ENCODE results near the gene WNT2B.

WNT2B gene

DNA sequence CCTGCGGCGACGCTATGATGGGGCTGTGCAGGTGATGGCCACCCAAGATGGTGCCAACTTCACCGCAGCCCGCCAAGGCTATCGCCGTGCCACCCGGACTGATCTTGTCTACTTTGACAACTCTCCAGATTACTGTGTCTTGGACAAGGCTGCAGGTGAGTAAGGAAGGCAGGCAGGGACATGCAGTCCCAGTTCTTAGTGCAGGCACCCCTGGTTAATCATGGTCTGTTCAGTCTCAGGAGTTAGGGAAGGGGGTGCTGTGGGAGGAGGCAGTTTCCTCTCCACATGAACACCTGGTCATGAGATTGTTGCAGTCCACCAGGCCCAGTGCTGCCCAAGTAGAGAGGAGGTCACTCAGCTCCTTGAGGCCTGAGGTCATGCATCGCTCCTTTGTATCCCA is 8.5 kb downstream of the WNT2B start:
- Histone ChIP-seq H3K9me3 (ENCODE audit: insufficient read depth, low read depth, low read length) (no peaks in the 10 kb centered on the region), H3K79me1 (ENCODE audit: low read length) (peaks cover 2% of the 10 kb centered on the region), H3K23ac (ENCODE audit: low read length) (no peak overlapping the region), H3K79me2 (ENCODE audit: control insufficient read depth, insufficient read depth, low read length, poor library complexity) (peaks cover 2% of the 10 kb centered on the region), H4K12ac (ENCODE audit: low read depth, low read length) (no peak overlapping the region), H3K4ac (ENCODE audit: low read depth, low read length) (no peak overlapping the region), H3K4me1 (ENCODE audit: control insufficient read depth in 1 of 2, insufficient read depth in 2 of 2, low read length in 2 of 2) (peaks cover 18 to 19% of the 10 kb centered on the region in 2 experiments), H3K36me3 (ENCODE audit: control insufficient read depth in 1 of 2, insufficient read depth in 2 of 2, low read length in 2 of 2) (no peaks in the 10 kb centered on the region), H3K9ac (ENCODE audit: low read length) (no peak overlapping the region), H2AFZ (ENCODE audit: insufficient read depth, low read length, poor library complexity) (no peak overlapping the region), H4K8ac (ENCODE audit: low read depth, low read length) (no peak overlapping the region), H2BK12ac (ENCODE audit: low read length) (no peak overlapping the region), H3K4me2 (ENCODE audit: low read length) (no peak overlapping the region), H3K14ac (ENCODE audit: low read length) (no peak overlapping the region), H3K27me3 (ENCODE audit: insufficient read depth, low read length) (no peaks in the 10 kb centered on the region), H3K27ac (ENCODE audit: low read depth, low read length) (no peak overlapping the region), H2BK5ac (ENCODE audit: low read depth, low read length, poor library complexity) (no peak overlapping the region), H4K91ac (ENCODE audit: low read depth, low read length) (no peak overlapping the region), H2BK120ac (ENCODE audit: insufficient read depth, low read length, poor library complexity) (no peak overlapping the region), H3K4me3 (ENCODE audit: low read depth, low read length) (no peak overlapping the region), H2AK5ac (ENCODE audit: low read length) (no peak overlapping the region), H3K18ac (ENCODE audit: low read length) (no peak overlapping the region)
- no CpG with 5 or more reads among the region's 9 CpGs for WGBS (ENCODE audit: extremely low coverage, insufficient coverage, insufficient read length)
- DNase-seq = no peak

DNA sequence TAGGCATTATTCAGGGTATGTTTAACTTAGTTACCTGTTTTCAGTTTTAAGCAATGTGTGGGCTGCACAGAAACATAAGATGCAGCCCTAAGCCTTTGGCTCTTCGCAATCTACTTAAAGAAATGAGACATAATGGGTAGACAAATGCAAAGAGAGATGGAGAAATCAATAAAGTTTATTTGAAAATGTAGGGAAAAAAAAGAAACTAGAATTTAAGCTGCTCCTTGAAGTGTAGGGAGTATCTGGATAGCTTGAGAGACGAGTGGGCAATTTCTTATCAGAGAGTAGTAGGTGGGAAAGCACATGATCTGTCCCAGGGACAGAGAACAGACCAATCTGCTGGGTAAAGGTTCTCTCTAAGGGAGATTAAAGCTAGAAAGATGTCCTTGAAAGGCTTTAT is 8.9 kb downstream of the WNT2B start:
- Histone ChIP-seq H3K14ac (ENCODE audit: low read length) (no peak overlapping the region), H3K27me3 (ENCODE audit: insufficient read depth, low read length) (no peaks in the 10 kb centered on the region), H4K8ac (ENCODE audit: low read depth, low read length) (no peak overlapping the region), H3K4me3 (ENCODE audit: low read depth, low read length) (no peak overlapping the region), H3K4me1 (ENCODE audit: control insufficient read depth in 1 of 2, insufficient read depth in 2 of 2, low read length in 2 of 2) (peaks cover 20 to 22% of the 10 kb centered on the region in 2 experiments), H3K36me3 (ENCODE audit: control insufficient read depth in 1 of 2, insufficient read depth in 2 of 2, low read length in 2 of 2) (no peaks in the 10 kb centered on the region), H2AK5ac (ENCODE audit: low read length) (no peak overlapping the region), H3K4me2 (ENCODE audit: low read length) (no peak overlapping the region), H3K79me1 (ENCODE audit: low read length) (peaks cover 3% of the 10 kb centered on the region), H3K23ac (ENCODE audit: low read length) (no peak overlapping the region), H3K4ac (ENCODE audit: low read depth, low read length) (no peak overlapping the region), H3K9ac (ENCODE audit: low read length) (no peak overlapping the region), H3K79me2 (ENCODE audit: control insufficient read depth, insufficient read depth, low read length, poor library complexity) (peaks cover 2% of the 10 kb centered on the region), H4K91ac (ENCODE audit: low read depth, low read length) (no peak overlapping the region), H2BK12ac (ENCODE audit: low read length) (no peak overlapping the region), H4K12ac (ENCODE audit: low read depth, low read length) (no peak overlapping the region), H2BK5ac (ENCODE audit: low read depth, low read length, poor library complexity) (no peak overlapping the region), H3K9me3 (ENCODE audit: insufficient read depth, low read depth, low read length) (no peaks in the 10 kb centered on the region), H2AFZ (ENCODE audit: insufficient read depth, low read length, poor library complexity) (no peak overlapping the region), H3K27ac (ENCODE audit: low read depth, low read length) (no peak overlapping the region), H2BK120ac (ENCODE audit: insufficient read depth, low read length, poor library complexity) (no peak overlapping the region), H3K18ac (ENCODE audit: low read length) (no peak overlapping the region)
- no CpG with 5 or more reads among the region's 2 CpGs for WGBS (ENCODE audit: extremely low coverage, insufficient coverage, insufficient read length)
- DNase-seq = no peak

DNA sequence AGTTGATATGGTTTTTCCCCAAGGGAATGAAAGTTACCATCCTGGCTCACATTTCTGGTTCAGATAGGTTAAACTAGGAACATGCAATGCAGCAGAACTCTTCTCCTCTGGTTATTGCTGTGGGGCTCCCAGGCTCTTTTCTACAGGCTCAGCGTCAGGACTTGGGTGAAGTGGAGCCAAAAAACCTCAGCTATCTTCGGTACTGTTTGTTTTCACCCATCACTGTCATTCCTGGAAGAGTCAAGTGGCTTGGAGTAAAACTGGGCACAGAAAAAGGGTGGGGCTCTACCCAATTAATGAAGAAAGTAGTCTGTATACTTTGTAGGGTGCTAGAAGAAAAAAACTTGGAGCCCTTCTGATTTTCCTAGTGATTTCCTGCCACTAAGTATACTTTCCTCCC is 9.4 kb downstream of the WNT2B start:
- Histone ChIP-seq H3K4ac (ENCODE audit: low read depth, low read length) (no peak overlapping the region), H3K4me3 (ENCODE audit: low read depth, low read length) (no peak overlapping the region), H3K9me3 (ENCODE audit: insufficient read depth, low read depth, low read length) (no peaks in the 10 kb centered on the region), H4K12ac (ENCODE audit: low read depth, low read length) (no peak overlapping the region), H3K9ac (ENCODE audit: low read length) (no peak overlapping the region), H3K23ac (ENCODE audit: low read length) (no peak overlapping the region), H4K8ac (ENCODE audit: low read depth, low read length) (no peak overlapping the region), H3K36me3 (ENCODE audit: control insufficient read depth in 1 of 2, insufficient read depth in 2 of 2, low read length in 2 of 2) (no peaks in the 10 kb centered on the region), H2BK120ac (ENCODE audit: insufficient read depth, low read length, poor library complexity) (no peak overlapping the region), H2BK12ac (ENCODE audit: low read length) (no peak overlapping the region), H3K27ac (ENCODE audit: low read depth, low read length) (no peak overlapping the region), H3K4me2 (ENCODE audit: low read length) (no peak overlapping the region), H3K4me1 (ENCODE audit: control insufficient read depth in 1 of 2, insufficient read depth in 2 of 2, low read length in 2 of 2) (peaks cover 24 to 27% of the 10 kb centered on the region in 2 experiments), H2BK5ac (ENCODE audit: low read depth, low read length, poor library complexity) (no peak overlapping the region), H3K79me1 (ENCODE audit: low read length) (peaks cover 4% of the 10 kb centered on the region), H2AK5ac (ENCODE audit: low read length) (no peak overlapping the region), H2AFZ (ENCODE audit: insufficient read depth, low read length, poor library complexity) (no peak overlapping the region), H3K18ac (ENCODE audit: low read length) (no peak overlapping the region), H4K91ac (ENCODE audit: low read depth, low read length) (no peak overlapping the region), H3K14ac (ENCODE audit: low read length) (no peak overlapping the region), H3K79me2 (ENCODE audit: control insufficient read depth, insufficient read depth, low read length, poor library complexity) (peaks cover 2% of the 10 kb centered on the region), H3K27me3 (ENCODE audit: insufficient read depth, low read length) (no peaks in the 10 kb centered on the region)
- no CpG with 5 or more reads among the region's 2 CpGs for WGBS (ENCODE audit: extremely low coverage, insufficient coverage, insufficient read length)
- DNase-seq = no peak

DNA sequence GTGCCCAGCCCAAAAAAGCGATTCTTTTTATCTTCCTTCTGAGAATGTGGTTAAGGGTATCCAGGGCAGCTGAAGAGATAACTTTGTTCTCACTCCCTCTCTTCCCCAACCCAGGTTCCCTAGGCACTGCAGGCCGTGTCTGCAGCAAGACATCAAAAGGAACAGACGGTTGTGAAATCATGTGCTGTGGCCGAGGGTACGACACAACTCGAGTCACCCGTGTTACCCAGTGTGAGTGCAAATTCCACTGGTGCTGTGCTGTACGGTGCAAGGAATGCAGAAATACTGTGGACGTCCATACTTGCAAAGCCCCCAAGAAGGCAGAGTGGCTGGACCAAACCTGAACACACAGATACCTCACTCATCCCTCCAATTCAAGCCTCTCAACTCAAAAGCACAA is 11.4 kb downstream of the WNT2B start:
- peaks cover 2% of the 10 kb centered on the region for H3K79me2 ChIP-seq (ENCODE audit: control insufficient read depth, insufficient read depth, low read length, poor library complexity)
- no peak for DNase-seq
- H4K12ac ChIP-seq (ENCODE audit: low read depth, low read length) = no peak overlapping the region
- no peak overlapping the region for H2BK12ac ChIP-seq (ENCODE audit: low read length)
- no peak overlapping the region for H3K18ac ChIP-seq (ENCODE audit: low read length)
- H3K79me1 ChIP-seq (ENCODE audit: low read length) = peaks cover 4% of the 10 kb centered on the region
- H3K36me3 ChIP-seq (ENCODE audit: control insufficient read depth in 1 of 2, insufficient read depth in 2 of 2, low read length in 2 of 2) = no peaks in the 10 kb centered on the region
- no peak overlapping the region for H2AK5ac ChIP-seq (ENCODE audit: low read length)
- no peaks in the 10 kb centered on the region for H3K9me3 ChIP-seq (ENCODE audit: insufficient read depth, low read depth, low read length)
- no peak overlapping the region for H3K4me3 ChIP-seq (ENCODE audit: low read depth, low read length)
- H3K4me1 ChIP-seq (ENCODE audit: control insufficient read depth in 1 of 2, insufficient read depth in 2 of 2, low read length in 2 of 2) = peaks cover 31 to 36% of the 10 kb centered on the region in 2 experiments
- no peak overlapping the region for H3K4ac ChIP-seq (ENCODE audit: low read depth, low read length)
- WGBS (ENCODE audit: extremely low coverage, insufficient coverage, insufficient read length) = no CpG with 5 or more reads among the region's 9 CpGs
- H4K91ac ChIP-seq (ENCODE audit: low read depth, low read length) = no peak overlapping the region
- H4K8ac ChIP-seq (ENCODE audit: low read depth, low read length) = no peak overlapping the region
- no peak overlapping the region for H2BK120ac ChIP-seq (ENCODE audit: insufficient read depth, low read length, poor library complexity)
- H3K27ac ChIP-seq (ENCODE audit: low read depth, low read length) = no peak overlapping the region
- H2AFZ ChIP-seq (ENCODE audit: insufficient read depth, low read length, poor library complexity) = no peak overlapping the region
- no peak overlapping the region for H3K14ac ChIP-seq (ENCODE audit: low read length)
- H2BK5ac ChIP-seq (ENCODE audit: low read depth, low read length, poor library complexity) = no peak overlapping the region
- no peak overlapping the region for H3K9ac ChIP-seq (ENCODE audit: low read length)
- H3K4me2 ChIP-seq (ENCODE audit: low read length) = no peak overlapping the region
- no peak overlapping the region for H3K23ac ChIP-seq (ENCODE audit: low read length)
- no peaks in the 10 kb centered on the region for H3K27me3 ChIP-seq (ENCODE audit: insufficient read depth, low read length)
